HG03060 (cell line): ENCODE results near the gene PRKD1.
"Not testable (repeated sequence)": the region's sequence is repeated elsewhere in the genome, so short reads cannot be mapped to it uniquely, and the experiment has no call there.

Experiments used
- ATAC-seq: cut with Tn5 transposase; IDR thresholded peaks from one replicate; pipeline ENCODE4 v1.9.1; 2021; ENCODE audit warnings: low read depth, moderate number of reproducible peaks; ENCODE audit not compliant: unreplicated experiment

PRKD1 gene

DNA sequence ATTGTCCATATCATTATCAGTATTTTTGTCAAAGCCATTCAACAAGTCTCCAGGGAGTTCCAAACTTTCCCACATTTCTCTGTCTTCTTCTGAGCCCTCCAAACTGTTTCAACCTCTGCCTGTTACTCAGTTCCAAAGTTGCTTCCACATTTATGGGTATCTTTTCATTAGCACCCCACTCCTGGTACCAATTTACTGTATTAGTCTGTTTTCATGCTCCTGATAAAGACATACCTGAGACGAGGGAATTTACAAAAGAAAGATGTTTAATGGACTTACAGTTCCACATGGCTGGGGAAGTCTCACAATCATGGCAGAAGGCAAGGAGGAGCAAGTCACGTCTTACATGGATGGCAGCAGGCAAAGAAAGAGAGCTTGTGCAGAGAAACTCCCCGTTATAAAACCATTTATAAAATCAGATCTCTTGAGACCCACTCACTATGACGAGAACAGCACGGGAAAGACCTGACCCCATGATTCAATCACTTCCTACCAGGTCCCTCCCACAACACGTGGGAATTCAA is 87.2 kb downstream of the PRKD1 start:
- ATAC-seq = not testable (repeated sequence)

DNA sequence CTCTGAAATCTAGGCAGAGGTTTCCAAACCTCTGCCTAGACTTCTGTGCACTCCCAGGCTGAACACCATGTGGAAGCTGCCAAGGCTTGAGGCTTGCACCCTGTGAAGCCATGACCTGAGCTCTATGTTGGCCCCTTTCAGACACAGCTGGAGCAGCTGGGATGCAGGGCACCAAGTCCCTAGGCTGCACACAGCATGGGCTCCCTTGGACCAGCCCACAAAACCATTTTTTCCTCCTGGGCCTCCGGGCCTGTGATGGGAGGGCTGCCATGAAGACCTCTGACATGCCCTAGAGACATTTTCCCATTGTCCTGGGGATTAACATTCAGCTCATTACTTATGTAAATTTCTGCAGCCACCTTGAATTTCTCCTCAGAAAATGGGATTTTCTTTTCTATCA is 88.0 kb downstream of the PRKD1 start:
- ATAC-seq = not testable (repeated sequence)

DNA sequence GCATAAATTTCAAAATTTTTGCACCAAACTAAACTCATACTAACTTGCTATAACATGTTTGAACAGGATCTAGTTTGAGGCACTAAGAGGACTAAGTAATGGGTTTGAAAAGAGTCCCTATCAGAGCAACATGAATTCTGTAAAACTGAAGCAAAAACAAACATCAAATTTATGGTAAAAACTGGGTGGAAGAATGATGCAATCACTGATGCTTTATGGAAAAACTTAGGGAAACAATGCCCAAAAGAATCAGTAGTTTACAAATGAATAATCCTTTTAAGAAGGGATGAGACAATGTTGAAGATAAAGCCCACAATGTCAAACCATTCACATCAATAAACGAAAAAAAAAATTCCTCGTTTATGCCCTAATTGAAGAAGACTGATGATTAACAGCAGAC is 88.9 kb downstream of the PRKD1 start:
- ATAC-seq = no peak

DNA sequence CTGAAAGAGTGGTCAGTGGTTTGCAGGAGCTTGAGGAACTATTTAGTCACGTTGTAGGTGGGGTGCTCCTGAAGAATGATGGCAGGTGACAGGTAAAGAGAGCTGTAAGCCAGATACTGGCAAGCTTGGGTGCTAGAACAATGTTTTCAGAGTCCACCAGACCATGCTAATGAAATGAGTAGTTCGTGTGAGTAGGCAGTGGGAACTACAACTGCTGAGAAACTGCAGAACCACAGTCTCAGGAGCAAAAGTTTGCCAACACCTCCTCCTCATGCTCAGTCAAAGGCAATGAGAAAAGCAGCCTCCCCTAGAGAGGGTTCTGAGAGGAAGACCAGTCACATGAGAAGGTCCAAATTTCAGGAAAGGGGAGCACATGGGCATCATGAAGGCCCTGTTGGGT is 91.3 kb downstream of the PRKD1 start:
- ATAC-seq = no peak

DNA sequence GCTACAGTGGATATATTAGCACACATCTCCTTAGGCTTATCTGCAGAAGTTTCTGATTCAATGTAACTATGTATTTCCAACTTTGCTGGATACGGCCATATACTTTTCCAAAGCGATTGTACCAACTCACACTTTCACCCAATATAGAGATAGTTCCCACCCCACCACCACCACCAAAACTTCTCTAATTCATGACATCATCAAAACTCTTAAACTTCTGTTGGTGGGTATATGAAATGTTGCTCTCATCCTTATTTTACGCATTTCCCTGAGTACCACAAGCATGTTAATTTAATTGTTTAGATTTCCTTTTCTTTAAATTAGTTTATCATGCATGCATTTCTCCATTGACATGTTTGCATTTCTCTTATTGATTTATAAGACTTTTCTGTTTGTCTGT is 95.6 kb downstream of the PRKD1 start:
- no peak for ATAC-seq

DNA sequence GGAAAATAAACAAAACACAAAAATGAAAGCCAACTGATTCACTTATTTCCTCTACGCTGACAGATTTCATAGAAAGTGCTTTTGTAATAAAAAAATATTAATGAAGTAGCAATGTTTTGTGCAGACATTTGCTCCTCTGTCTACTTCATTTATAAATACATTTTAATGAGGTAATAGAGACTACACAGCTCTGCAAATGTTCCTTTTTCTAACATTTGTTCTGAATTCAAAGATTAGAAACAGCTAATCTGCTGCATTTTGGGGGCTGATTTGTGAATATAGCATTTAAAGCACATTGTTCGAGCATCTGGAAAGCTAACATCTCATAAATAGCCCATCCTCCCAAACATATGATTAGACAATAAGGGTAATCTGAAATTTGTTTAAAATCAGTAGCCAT is 97.8 kb downstream of the PRKD1 start:
- ATAC-seq = no peak

DNA sequence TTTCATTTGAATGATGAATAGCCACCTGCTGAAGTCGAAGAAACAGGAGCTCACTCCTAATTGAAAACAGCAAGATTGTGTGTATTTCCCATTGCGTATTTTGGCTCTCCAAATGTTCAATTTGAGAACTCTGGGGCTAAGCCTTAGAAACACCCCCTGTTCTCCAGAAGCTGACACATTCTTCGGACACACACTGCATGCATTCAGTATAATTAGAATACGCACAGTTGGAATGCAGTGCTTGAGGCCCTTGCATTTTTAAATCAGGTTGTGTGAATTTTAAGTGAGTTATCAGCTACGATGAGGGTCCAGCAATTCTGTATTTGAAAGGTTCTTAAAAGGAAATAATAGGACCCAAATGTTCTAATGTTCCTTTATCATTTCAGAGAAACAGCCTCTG is 103.8 kb downstream of the PRKD1 start:
- no peak for ATAC-seq

DNA sequence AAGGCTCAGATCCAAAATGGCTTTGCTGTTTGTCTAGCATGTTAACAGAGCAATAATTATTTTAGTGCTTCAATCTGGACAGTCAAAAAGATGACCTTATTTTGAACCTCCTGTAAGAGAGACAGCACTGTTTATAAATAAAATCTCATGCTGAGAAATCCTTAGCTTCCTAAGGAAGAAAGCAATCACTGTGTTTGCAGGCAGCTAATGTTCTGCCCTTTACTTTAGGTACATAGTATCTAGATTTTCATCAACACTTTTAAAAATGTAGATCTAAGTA is 105.3 kb downstream of the PRKD1 start:
- ATAC-seq = no peak

DNA sequence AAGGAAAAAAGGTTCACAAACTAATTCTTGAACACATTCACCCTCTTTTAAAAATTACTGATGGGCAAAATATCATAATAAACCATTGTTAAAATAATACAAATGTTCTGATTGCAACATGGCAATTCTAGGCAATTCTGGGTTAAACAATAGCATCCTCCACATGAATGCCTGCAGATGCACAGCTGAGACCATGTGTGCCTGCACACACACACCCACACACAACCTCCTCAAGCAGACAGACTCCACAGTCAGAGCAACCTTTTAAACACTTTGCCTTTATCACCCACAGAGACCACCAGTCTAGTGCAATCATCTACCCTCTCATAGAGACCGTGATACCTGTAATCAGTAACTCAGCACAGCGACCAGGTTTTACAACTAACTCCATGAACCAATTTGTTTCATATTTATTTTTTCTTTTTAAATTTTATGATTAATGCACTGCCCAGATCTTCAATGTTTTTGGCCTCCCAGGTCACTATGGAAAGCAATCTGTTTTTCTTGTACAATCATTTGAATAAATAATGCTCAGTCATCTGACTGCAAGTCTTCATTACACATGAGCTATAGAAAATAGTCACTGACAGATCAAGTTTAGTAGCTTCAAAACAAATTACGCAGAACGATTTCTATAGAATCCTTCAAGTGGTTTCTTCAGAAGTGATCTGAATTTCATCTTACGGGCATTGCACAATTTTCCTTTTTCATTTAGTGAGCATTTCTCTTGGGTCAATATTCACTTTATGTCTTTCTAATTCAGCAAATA is 105.8 kb downstream of the PRKD1 start:
- no peak for ATAC-seq

DNA sequence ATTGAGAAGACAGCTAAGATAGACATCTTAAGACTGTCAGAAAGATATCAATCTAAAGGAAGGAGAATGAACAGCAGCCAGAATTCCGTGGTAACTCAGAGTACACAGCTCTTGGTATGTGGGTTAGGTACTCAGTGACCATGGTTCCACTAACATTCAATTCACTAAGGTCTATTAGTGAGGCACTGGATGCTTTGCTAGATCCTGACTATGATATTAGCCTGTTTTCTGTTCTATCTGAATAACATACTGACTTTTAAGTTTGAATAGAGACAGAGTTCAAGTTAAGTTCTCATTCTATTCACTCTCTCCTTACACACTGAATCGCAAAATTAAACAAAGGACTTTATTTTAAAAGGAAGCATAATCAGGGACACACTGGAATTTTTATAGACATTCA is 106.4 kb downstream of the PRKD1 start:
- ATAC-seq = no peak

DNA sequence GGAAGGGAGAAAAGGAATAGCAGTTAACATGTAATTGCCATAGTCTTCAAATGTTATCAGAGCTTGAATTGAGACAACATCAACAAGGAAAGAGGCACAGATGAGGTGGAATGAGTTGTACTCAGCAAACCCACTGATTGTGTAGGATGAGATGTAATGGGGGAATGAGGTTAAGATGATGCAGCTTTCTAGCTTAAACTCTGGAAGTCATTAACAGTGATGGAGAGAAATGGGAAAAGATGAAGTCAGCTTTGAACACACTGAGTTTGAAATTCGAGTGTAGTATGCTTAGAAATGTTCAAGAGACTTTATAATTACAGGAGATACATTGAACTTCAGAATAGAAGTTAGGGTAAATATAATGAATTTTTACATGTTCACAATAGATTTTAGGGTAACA is 106.9 kb downstream of the PRKD1 start:
- no peak for ATAC-seq

DNA sequence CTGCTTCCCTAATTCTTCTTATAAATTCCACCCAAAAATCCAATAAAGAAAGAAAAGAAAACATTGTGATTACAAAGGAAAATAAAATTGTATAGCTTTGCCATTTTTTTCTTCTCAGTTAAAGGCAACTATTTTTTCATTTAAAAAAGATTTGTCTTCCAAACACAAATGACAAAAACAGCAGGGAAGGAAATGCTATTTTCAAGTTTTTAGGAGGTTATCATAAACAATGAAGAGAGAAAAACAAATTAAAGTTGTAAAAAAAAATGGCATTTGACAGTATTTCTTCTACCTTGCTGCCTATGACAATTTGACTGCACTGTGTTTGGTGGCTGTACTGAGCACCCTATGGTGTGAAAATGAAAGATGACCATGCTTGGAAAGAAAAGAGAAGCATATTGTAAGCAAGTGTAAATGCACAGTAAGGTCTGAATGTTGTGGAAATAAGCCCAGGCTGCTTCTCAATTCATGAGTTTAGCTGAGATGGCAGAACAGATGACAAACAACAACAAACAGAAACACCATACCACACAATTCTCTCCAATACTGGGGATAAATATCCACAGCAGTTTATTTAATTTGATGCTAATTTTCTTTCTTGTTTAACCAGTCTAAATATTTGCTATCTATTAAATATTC is 109.8 kb downstream of the PRKD1 start:
- no peak for ATAC-seq

DNA sequence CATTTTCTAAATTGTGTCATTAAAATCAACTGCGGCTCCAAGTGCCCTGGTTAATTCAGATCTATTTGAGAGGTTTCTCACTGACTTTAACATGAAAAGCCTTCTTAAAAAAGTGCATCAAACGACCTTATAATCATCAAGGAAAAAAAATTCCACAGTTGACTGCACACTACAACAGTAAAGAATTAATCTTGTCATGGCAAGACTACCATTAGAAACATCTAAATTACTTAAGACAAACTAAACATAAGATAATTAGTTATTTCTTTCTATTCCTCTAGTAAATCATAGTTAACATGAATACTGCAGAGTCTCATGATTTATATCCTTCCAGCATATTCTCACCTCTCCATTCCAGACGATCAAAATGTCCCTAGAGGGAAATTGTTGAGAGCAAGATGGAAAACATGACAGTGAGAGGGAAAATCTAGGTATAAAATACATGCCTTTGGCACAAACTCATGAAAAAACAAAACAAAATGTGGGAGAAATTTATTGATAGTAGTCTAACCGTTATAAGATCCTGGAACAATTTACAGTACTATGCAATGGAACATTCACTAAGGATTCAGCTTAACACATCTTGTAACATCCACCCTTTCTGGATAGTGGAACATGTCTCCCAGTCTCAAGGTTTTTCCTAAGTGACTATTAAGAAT is 112.5 kb downstream of the PRKD1 start:
- ATAC-seq = no peak

DNA sequence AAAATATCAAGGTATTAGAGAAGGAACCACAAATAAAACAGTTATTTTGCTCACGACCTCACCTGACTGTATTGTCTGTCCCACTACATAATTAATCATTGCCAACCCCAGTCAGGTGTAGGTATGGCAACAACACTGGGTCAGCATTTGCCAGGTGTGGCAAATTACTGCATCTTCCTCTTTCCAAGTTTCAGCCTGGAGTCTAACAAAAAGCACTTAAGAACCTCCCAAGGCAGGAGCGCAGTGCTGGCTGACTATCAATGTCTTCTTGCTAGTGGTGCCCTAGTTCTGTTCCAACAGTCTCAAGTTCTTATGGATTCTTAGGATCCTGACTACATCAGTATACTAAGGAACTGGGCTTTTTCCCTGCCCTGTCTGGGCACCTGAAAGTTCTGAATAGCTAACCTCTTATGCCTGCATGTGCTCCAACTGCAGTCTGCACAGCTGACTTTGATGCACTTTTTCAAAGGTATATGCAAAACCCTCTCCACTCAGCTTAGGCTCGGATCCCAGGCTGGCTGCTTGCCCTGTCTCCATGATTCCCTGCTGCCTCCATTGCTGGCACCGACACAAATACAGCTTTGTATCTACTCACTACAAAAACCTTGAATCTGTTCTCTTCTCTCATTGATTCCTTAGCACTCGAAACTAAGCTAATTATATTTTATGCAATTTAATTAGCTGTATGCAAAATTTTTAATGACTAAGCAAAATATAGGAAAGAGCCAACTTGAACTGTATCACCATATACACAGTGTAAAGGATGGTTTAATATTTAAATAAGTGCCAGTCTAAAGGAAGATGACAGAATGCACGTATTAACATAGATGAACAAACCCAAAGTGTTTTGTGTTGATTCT is 113.3 kb downstream of the PRKD1 start:
- ATAC-seq = no peak

DNA sequence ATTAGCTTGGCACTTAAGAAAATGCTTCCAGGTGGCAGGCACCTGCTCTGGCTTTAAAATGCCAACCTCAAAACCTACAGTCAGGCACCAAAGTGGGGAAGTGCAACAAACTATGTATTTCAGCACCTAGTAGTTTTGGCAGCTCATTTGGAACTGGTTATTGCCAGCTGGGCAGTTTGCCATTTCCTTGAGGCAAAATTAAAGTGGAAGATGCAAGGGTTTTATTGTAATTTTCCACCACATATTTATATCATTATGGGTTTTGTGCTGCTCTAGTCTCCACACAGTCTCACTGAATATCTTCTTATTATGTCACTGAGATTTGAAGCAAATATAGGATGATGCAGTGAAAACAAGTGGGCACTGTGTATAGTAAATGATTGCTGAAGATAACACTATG is 117.0 kb downstream of the PRKD1 start:
- ATAC-seq = no peak

DNA sequence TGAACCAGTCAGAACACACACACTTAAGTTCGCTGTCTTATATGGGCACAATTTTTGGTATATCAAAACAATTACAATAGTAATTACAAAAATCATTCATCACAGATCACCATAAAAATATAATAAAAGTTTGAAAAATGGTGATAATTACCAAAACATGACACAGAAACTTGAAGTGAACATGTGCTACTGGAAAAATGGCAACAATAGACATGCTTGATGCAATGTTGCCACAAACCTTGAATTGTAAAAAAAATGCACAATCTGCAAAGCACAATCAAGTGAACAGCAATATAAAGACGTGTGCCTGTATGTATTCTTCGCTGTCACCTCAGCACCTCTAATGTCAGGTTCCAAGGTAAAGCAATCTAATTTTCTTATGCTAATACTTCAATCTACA is 117.6 kb downstream of the PRKD1 start:
- ATAC-seq = no peak

DNA sequence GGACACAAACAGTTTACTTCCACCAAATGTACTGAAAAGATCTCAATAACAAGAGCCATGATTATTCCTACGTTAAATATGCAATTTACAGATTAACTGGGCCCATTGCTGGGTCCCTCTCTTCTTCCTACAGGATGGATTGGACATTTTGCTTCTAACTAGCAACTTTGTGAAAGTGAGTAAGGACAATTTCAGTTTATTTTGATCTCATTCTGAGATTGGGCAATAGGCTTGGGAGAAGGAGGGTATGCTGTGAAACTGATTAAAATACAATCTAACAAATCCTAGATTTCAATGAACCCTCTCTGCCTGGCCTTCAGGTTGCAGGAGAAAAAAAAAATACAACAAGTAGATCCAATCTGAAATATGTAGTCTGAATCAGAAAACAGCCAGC is 121.5 kb downstream of the PRKD1 start:
- no peak for ATAC-seq

DNA sequence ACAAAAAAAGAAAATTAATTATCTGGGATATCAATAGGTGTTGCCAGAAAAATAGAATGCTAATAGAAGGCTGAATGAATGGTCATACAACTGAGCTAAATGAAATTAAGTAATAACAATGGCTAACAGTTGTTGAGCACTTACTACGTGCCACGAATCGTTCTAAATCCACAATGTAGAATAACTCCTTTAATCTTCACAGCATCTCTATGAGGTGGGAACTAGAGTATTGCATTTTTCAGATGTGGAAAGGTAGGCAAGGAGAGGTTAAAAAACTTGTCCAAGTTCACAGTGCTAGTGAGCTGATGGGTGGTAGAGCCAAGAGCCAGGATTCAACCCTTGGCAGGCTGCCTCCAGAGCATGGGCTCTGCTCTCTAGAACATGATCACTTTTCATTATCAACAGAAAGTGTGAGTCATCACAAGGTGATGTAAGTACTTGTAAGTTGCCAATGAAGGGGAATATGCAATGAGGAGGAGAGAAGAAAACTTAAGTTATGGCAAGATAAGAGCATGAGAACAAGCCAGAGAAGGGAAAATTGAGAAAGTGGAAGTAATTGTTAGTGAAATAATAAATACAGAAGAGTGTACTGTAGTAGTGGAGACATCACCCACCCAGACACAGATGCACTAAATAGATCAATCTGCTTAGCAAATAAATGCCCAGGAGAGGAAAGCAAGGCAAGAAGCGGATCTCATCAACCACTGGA is 122.1 kb downstream of the PRKD1 start:
- no peak for ATAC-seq

DNA sequence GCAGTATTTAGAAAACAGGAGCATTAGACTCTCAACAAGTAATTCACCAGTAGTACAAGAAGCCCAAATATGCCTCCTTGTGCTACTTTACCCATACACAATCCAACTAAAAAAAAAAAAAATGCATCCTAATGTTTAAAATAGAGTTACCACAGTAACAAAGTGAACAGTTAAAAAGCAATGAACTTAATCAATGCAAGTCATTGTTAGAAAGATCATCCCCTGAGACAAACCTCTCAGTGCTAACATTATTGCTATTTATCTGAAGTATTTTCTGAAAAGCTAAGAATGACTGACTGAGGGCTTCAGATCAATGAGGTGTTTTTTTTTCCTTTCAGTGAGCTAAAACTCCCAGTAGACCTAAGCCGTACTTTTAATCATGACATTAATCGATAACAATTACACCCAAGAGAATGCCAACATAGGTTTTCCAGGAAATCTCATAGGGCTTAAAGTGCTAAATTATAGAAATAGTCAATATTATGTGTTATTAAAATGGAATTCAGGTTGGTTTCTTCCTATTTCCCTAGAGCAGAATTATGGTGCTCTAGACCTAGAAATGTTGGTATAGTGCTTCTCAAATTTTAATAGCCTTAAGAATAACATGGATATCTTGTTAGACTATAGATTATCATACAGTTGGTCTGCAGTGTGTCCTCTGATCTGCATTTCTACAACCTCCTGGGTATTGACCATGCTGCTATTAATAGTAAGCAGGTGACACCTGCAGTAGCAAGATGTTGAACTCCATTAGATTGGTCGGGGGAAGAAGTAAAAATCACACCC is 123.0 kb downstream of the PRKD1 start:
- ATAC-seq = no peak

DNA sequence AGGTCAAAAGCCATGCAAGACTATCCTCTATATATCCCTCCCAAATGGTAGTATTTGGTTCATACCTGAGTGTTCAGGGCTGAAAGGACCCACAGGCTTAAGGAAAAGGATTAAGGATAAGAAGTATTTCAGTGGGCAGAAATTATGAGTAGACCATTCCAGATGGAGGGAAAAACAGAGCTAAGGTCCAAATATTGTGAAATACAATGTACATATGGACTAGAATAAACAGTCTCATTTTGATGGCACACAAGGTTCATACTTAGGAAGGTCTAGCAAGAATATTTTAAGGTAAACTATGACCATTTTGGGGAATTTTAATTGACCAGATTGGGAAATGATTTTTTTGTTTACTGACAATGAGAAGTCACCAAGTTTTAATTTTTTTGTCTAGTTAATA is 124.6 kb downstream of the PRKD1 start:
- ATAC-seq = no peak
